Activated CD4-positive, alpha-beta T cell treated with anti-CD3 and anti-CD28 coated beads for 1 hour (primary cell): ENCODE measurements around the gene GALNT2.

Experiments
- DNase-seq: peaks from one replicate; pipeline ENCODE4 v3.0.0-alpha.2; 2020

The GALNT2 gene

GRCh38 chr1:230149751-230150584, 82.9 kb downstream of the GALNT2 start:
- DNase-seq: no peak

- DNase-seq: no peak
Observed at GRCh38 chr1:230150615-230151014, 83.6 kb downstream of the GALNT2 start.

- DNase-seq: no peak
Observed at GRCh38 chr1:230151924-230152468, 85.0 kb downstream of the GALNT2 start.

- DNase-seq: no peak
Observed at GRCh38 chr1:230152999-230153398, 86.0 kb downstream of the GALNT2 start.

- no peak for DNase-seq
Observed at GRCh38 chr1:230153641-230154296, 86.7 kb downstream of the GALNT2 start.

GRCh38 chr1:230155021-230155420, 88.0 kb downstream of the GALNT2 start:
- DNase-seq: no peak

GRCh38 chr1:230156068-230156467, 89.0 kb downstream of the GALNT2 start:
- DNase-seq: no peak

GRCh38 chr1:230156536-230156935, 89.5 kb downstream of the GALNT2 start:
- DNase-seq: no peak

GRCh38 chr1:230157420-230158390, 90.7 kb downstream of the GALNT2 start:
- DNase-seq: no peak

GRCh38 chr1:230158415-230159291, 91.6 kb downstream of the GALNT2 start:
- no peak for DNase-seq

GRCh38 chr1:230159580-230159979, 92.5 kb downstream of the GALNT2 start:
- DNase-seq: no peak

- DNase-seq: no peak
Observed at GRCh38 chr1:230160957-230161771, 94.1 kb downstream of the GALNT2 start.

- DNase-seq: no peak
Observed at GRCh38 chr1:230163205-230163604, 96.2 kb downstream of the GALNT2 start.

GRCh38 chr1:230163719-230164118, 96.7 kb downstream of the GALNT2 start:
- DNase-seq: no peak

- DNase-seq: no peak
Observed at GRCh38 chr1:230165536-230165935, 98.5 kb downstream of the GALNT2 start.

- no peak for DNase-seq
Observed at GRCh38 chr1:230166366-230167132, 99.5 kb downstream of the GALNT2 start.

- DNase-seq: peak; percentile 16
Observed at GRCh38 chr1:230167419-230167852, 100.4 kb downstream of the GALNT2 start.

GRCh38 chr1:230169454-230170152, 102.6 kb downstream of the GALNT2 start:
- DNase-seq: no peak

- DNase-seq: no peak
Observed at GRCh38 chr1:230170153-230170547, 103.1 kb downstream of the GALNT2 start.
